ENCODE measurements around the gene LRGUK. TPM values are rescaled to one million over a fixed set of nuclear protein-coding genes. Genes with fewer than 3 reads are reported as not detected.
A peak's percentile ranks its signal among the peaks of the same experiment; 100 is the strongest.

The LRGUK gene
- total RNA-seq, 6 experiments from 2014 or later, result 0.13 to 0.37 (median 0.31) TPM; not detected in 1

DNA sequence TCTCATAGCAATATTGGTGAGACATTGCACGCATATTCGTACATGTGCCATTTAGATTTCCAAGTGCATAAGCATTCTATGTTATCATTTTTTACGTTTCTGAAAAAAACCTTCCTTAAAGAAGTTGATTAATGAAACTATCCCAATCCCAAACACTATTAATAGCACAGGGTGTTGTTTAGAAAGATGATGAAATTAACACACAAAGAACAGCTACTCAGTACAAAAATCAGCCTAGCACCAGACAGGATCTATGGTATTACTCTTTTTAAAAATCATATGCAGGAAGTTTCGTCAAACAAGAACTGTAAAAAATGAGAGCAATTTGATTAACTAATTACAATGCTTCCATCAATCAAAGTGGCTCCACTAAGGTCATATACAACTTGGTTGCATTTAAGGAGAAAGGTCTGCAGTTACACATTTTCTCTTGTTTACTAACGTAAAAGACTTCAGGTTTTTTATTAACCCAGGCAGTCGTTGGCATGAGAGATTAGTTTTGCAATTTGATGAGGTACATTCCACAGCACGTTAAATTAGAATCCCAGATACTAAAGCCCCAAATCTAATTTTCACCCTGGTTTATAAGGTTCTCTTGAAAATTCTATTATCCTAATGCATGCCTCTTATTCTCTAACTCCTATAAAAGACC lies 151.5 kb downstream of the LRGUK start:
- Histone ChIP-seq H3K4me3 (no peak overlapping the region), H3K27me3 (no peaks in the 10 kb centered on the region), H3K4me1 (peaks cover 0 to 9% (median 0%) of the 10 kb centered on the region in 4 donors), H3K27ac (peak overlapping the region in 2 of 3 donors; percentile 37 to 54), H3K36me3 (no peaks in the 10 kb centered on the region), H3K9me3 (no peaks in the 10 kb centered on the region)
- no peak for DNase-seq
- 39% methylated on average over 7 of the region's 7 CpGs for WGBS (ENCODE audit: insufficient coverage, low coverage, low lambda C conversion rate, missing lambda C conversion rate)
- intact Hi-C loops (cut with DNase I), result no loop called here
- ATAC-seq, result peak; percentile 83 to 92 (median 91)
- TF ChIP-seq, protein P1, sequence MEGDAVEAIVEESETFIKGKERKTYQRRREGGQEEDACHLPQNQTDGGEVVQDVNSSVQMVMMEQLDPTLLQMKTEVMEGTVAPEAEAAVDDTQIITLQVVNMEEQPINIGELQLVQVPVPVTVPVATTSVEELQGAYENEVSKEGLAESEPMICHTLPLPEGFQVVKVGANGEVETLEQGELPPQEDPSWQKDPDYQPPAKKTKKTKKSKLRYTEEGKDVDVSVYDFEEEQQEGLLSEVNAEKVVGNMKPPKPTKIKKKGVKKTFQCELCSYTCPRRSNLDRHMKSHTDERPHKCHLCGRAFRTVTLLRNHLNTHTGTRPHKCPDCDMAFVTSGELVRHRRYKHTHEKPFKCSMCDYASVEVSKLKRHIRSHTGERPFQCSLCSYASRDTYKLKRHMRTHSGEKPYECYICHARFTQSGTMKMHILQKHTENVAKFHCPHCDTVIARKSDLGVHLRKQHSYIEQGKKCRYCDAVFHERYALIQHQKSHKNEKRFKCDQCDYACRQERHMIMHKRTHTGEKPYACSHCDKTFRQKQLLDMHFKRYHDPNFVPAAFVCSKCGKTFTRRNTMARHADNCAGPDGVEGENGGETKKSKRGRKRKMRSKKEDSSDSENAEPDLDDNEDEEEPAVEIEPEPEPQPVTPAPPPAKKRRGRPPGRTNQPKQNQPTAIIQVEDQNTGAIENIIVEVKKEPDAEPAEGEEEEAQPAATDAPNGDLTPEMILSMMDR (IDR thresholded peaks at IDR 0.05), result no peak
- no peak for TF ChIP-seq POLR2A (IDR thresholded peaks at IDR 0.05)

DNA sequence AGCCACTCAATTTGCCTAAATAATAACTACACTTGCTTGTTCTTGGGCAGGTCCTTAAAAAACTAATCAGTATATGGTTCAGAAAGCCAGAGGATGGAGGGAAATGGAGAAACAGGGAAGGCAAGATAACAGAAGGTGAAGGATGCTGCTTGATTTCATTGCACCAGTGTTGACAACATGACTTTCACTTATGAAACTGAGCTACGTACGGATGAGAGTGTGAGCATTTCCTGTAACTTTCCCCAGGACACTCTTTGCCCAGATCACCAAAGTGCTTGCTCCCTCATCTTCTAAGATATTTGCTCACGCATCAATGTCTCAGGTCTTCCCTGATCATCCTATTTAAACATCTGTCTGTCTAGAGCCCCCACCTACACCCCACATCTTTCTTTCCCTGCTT lies 152.2 kb downstream of the LRGUK start:
- Histone ChIP-seq H3K27ac (peak overlapping the region in 2 of 3 donors; percentile 37 to 54), H3K36me3 (no peaks in the 10 kb centered on the region), H3K9me3 (no peaks in the 10 kb centered on the region), H3K4me3 (no peak overlapping the region), H3K4me1 (peaks cover 0 to 9% (median 0%) of the 10 kb centered on the region in 4 donors), H3K27me3 (no peaks in the 10 kb centered on the region)
- intact Hi-C loops (cut with DNase I), result no loop called here
- WGBS (ENCODE audit: insufficient coverage, low coverage, low lambda C conversion rate, missing lambda C conversion rate), result 40% methylated on average over 3 of the region's 3 CpGs
- ATAC-seq (peak; percentile 68 to 86 (median 72)), DNase-seq (no peak)
- TF ChIP-seq POLR2A (IDR thresholded peaks at IDR 0.05), result no peak

DNA sequence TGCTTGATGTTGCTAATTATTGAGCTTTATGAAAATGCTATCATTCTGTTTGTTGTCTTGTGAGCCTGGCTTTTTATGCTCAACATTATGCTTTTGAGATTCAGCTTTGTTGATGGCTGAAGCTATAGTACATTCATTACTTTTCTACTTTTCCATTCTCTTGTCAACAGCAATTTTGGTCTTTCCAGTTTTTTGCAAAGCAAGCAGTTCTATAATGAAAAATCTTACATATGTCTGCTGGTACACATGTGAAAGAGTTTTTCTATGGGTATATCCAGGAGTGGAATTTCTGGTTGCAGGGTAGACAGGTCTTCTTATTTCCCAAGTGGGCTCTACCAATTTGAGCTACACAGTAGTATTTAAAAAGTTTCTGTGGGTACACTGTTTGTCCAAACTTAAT lies 152.8 kb downstream of the LRGUK start:
- DNase-seq, result no peak
- H3K9me3 ChIP-seq, result no peaks in the 10 kb centered on the region
- H3K4me1 ChIP-seq, result peaks cover 0 to 9% (median 0%) of the 10 kb centered on the region in 4 donors
- intact Hi-C loops (cut with DNase I), result no loop called here
- TF ChIP-seq, protein P1 (IDR thresholded peaks at IDR 0.05), result no peak
- TF ChIP-seq POLR2A (IDR thresholded peaks at IDR 0.05), result no peak
- H3K27me3 ChIP-seq, result no peaks in the 10 kb centered on the region
- no peaks in the 10 kb centered on the region for H3K36me3 ChIP-seq
- H3K4me3 ChIP-seq, result no peak overlapping the region
- ATAC-seq, result no peak
- H3K27ac ChIP-seq, result no peak overlapping the region

DNA sequence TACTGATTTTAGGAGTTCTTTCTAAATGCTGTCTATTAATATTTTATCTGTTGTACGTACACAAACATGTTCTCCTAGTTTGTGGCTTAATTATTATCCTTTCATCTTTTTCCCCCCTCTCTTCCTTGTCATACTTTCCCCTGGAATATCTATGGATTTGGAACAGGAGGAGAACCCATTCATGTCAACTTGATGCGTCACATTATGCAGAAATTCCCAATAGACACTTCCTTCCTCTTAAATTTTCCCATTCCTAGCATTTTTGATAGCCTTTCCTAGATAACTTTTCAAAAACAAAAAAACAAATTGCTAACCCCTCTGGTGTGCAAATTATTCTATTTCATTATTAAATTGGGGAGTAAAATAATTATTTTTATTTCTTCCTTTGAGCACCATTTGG lies 153.4 kb downstream of the LRGUK start:
- 76% methylated on average over 2 of the region's 2 CpGs for WGBS (ENCODE audit: insufficient coverage, low coverage, low lambda C conversion rate, missing lambda C conversion rate)
- Histone ChIP-seq H3K36me3 (no peaks in the 10 kb centered on the region), H3K27ac (no peak overlapping the region), H3K9me3 (no peaks in the 10 kb centered on the region), H3K4me3 (no peak overlapping the region), H3K27me3 (no peaks in the 10 kb centered on the region), H3K4me1 (peaks cover 0 to 9% (median 0%) of the 10 kb centered on the region in 4 donors)
- no peak for TF ChIP-seq POLR2A (IDR thresholded peaks at IDR 0.05)
- TF ChIP-seq, protein P1 (IDR thresholded peaks at IDR 0.05), result no peak
- DNase-seq, result no peak
- intact Hi-C loops (cut with DNase I), result no loop called here
- no peak for ATAC-seq

DNA sequence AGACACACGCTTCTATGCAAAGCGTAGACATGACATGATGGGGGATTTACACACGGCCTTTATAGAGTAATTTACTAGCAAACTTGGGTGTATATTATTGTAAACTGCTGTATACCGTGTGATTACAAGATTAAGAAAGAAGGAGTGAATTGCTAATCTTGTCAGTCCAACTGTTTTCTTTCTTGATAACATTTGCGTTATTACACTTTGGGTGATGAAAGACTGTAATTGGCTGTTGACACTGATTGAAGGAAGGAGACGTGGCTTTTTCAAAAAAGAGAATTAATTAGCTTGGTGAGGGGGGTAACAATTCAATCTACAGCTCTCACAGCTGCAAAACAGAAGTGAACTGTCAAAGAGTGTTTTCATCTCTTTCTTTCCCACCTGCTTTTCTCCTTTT lies 156.9 kb downstream of the LRGUK start:
- ATAC-seq, result no peak
- whole genome bisulfite sequencing (ENCODE audit: insufficient coverage, low coverage, low lambda C conversion rate, missing lambda C conversion rate), result 57% methylated on average over 6 of the region's 6 CpGs
- TF ChIP-seq, protein P1 (IDR thresholded peaks at IDR 0.05), result no peak
- no peak for DNase-seq
- Histone ChIP-seq H3K27ac (no peak overlapping the region), H3K4me1 (no peaks in the 10 kb centered on the region), H3K36me3 (no peaks in the 10 kb centered on the region), H3K4me3 (no peak overlapping the region), H3K27me3 (no peaks in the 10 kb centered on the region), H3K9me3 (no peaks in the 10 kb centered on the region)
- intact Hi-C loops (cut with DNase I), result no loop called here

Data from right lobe of liver (tissue), 6 donors.